ENCODE results near the gene ZNF200.

DNA sequence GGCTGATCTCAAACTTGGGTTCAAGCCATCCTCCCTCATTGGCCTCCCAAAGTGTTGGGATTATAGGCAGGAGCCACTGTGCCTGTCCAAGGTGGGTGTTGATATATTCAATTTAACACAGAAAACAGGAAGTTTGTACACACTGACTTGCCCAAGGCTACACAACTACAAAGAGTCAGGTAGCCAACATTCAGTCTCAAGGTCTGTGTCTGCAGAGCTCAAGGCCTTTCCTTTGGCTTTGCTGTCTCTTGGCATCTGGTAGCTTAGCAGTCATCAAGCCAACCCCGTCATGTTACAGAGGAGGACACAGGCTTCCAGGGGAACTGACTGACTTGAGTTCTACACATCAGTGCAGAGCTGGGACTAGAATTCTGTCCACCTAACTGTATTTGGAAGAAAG, 33.3 kb upstream of the ZNF200 start:
- TF ChIP-seq, protein P1, sequence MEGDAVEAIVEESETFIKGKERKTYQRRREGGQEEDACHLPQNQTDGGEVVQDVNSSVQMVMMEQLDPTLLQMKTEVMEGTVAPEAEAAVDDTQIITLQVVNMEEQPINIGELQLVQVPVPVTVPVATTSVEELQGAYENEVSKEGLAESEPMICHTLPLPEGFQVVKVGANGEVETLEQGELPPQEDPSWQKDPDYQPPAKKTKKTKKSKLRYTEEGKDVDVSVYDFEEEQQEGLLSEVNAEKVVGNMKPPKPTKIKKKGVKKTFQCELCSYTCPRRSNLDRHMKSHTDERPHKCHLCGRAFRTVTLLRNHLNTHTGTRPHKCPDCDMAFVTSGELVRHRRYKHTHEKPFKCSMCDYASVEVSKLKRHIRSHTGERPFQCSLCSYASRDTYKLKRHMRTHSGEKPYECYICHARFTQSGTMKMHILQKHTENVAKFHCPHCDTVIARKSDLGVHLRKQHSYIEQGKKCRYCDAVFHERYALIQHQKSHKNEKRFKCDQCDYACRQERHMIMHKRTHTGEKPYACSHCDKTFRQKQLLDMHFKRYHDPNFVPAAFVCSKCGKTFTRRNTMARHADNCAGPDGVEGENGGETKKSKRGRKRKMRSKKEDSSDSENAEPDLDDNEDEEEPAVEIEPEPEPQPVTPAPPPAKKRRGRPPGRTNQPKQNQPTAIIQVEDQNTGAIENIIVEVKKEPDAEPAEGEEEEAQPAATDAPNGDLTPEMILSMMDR (conservative IDR thresholded peaks at IDR 0.05; ENCODE audit: low read depth, low read length) = no peak
- TF ChIP-seq EZH2 (IDR thresholded peaks at IDR 0.05; ENCODE audit: low read length, unreplicated experiment) = no peak

All from PC-3 (cell line).